HG03432 (cell line): ENCODE measurements around the gene FBLN7.
"Not testable (repeated sequence)": the region's sequence is repeated elsewhere in the genome, so short reads cannot be mapped to it uniquely, and the experiment has no call there.

Experiments used
- ATAC-seq: cut with Tn5 transposase; IDR thresholded peaks from one replicate; pipeline ENCODE4 v1.9.1; 2021; ENCODE audit warnings: mild to moderate bottlenecking, moderate library complexity; ENCODE audit not compliant: unreplicated experiment

Gene FBLN7

GRCh38 chr2:112181571-112182290, 43.5 kb downstream of the FBLN7 start:
- no peak for ATAC-seq

GRCh38 chr2:112182581-112183034, 44.4 kb downstream of the FBLN7 start:
- no peak for ATAC-seq

GRCh38 chr2:112183327-112184025, 45.3 kb downstream of the FBLN7 start:
- ATAC-seq, result no peak

GRCh38 chr2:112184121-112184520, 45.9 kb downstream of the FBLN7 start:
- no peak for ATAC-seq

- ATAC-seq, result no peak
Measured at GRCh38 chr2:112185131-112185530, 46.9 kb downstream of the FBLN7 start.

- ATAC-seq, result no peak
Measured at GRCh38 chr2:112187046-112187715, 49.0 kb downstream of the FBLN7 start.

GRCh38 chr2:112187805-112188596, 49.8 kb downstream of the FBLN7 start:
- no peak for ATAC-seq

- ATAC-seq, result no peak
Measured at GRCh38 chr2:112189001-112189556, 50.9 kb downstream of the FBLN7 start.

- ATAC-seq, result no peak
Measured at GRCh38 chr2:112194028-112194427, 55.8 kb downstream of the FBLN7 start.

GRCh38 chr2:112194482-112194881, 56.3 kb downstream of the FBLN7 start:
- no peak for ATAC-seq

GRCh38 chr2:112195167-112195766, 57.1 kb downstream of the FBLN7 start:
- no peak for ATAC-seq

GRCh38 chr2:112195950-112196349, 57.8 kb downstream of the FBLN7 start:
- no peak for ATAC-seq

GRCh38 chr2:112197868-112198267, 59.7 kb downstream of the FBLN7 start:
- ATAC-seq, result no peak

GRCh38 chr2:112198780-112199179, 60.6 kb downstream of the FBLN7 start:
- no peak for ATAC-seq

GRCh38 chr2:112199188-112199587, 61.0 kb downstream of the FBLN7 start:
- ATAC-seq, result peak; percentile 38

- no peak for ATAC-seq
Measured at GRCh38 chr2:112201696-112202430, 63.7 kb downstream of the FBLN7 start.

GRCh38 chr2:112204411-112204810, 66.2 kb downstream of the FBLN7 start:
- no peak for ATAC-seq

- ATAC-seq, result not testable (repeated sequence)
Measured at GRCh38 chr2:112207905-112208304, 69.7 kb downstream of the FBLN7 start.

GRCh38 chr2:112216167-112216566, 78.0 kb downstream of the FBLN7 start:
- ATAC-seq, result no peak

- ATAC-seq, result no peak
Measured at GRCh38 chr2:112217854-112218253, 79.7 kb downstream of the FBLN7 start.
